ENCODE measurements around the gene FH. TPM values are rescaled to one million over a fixed set of nuclear protein-coding genes. Genes with fewer than 3 reads are reported as not detected.

FH gene
- total RNA-seq, 1 donor = 95.2 TPM

- H3K79me2 ChIP-seq (ENCODE audit: insufficient read depth, low read length) = no peaks in the 10 kb centered on the region
- no peak overlapping the region for H2AFZ ChIP-seq (ENCODE audit: low read length)
- no peak for DNase-seq (ENCODE audit: insufficient read length, low spot score, missing footprints)
- no peak overlapping the region for H3K4me3 ChIP-seq (ENCODE audit: insufficient read depth, low read length)
- no peaks in the 10 kb centered on the region for H3K9me3 ChIP-seq (ENCODE audit: low read depth, low read length)
- H3K27me3 ChIP-seq (ENCODE audit: insufficient read depth, low read length) = no peaks in the 10 kb centered on the region
- H3K4me2 ChIP-seq (ENCODE audit: insufficient read depth, low read length) = no peak overlapping the region
- no peak for TF ChIP-seq CTCF (IDR thresholded peaks at IDR 0.05; ENCODE audit: extremely low read depth, low read depth, low read length)
- H3K36me3 ChIP-seq (ENCODE audit: insufficient read depth, low read length) = no peaks in the 10 kb centered on the region
- no peak overlapping the region for H3K27ac ChIP-seq (ENCODE audit: low read depth, low read length)
- H4K20me1 ChIP-seq (ENCODE audit: insufficient read depth, low read length) = no peaks in the 10 kb centered on the region
- no peaks in the 10 kb centered on the region for H3K4me1 ChIP-seq (ENCODE audit: insufficient read depth, low read length)
These were observed 60.3 kb downstream of the FH start for GRCh38 chr1:241459186-241459802.

GRCh38 chr1:241457421-241457820 lies 62.1 kb downstream of the FH start:
- H3K27ac ChIP-seq (ENCODE audit: low read depth, low read length) = no peak overlapping the region
- H3K4me1 ChIP-seq (ENCODE audit: insufficient read depth, low read length) = no peaks in the 10 kb centered on the region
- no peak for TF ChIP-seq CTCF (IDR thresholded peaks at IDR 0.05; ENCODE audit: extremely low read depth, low read depth, low read length)
- no peaks in the 10 kb centered on the region for H4K20me1 ChIP-seq (ENCODE audit: insufficient read depth, low read length)
- H3K27me3 ChIP-seq (ENCODE audit: insufficient read depth, low read length) = no peaks in the 10 kb centered on the region
- no peaks in the 10 kb centered on the region for H3K9me3 ChIP-seq (ENCODE audit: low read depth, low read length)
- no peak overlapping the region for H3K4me2 ChIP-seq (ENCODE audit: insufficient read depth, low read length)
- H3K36me3 ChIP-seq (ENCODE audit: insufficient read depth, low read length) = no peaks in the 10 kb centered on the region
- DNase-seq (ENCODE audit: insufficient read length, low spot score, missing footprints) = no peak
- H3K4me3 ChIP-seq (ENCODE audit: insufficient read depth, low read length) = no peak overlapping the region
- H3K79me2 ChIP-seq (ENCODE audit: insufficient read depth, low read length) = no peaks in the 10 kb centered on the region
- H2AFZ ChIP-seq (ENCODE audit: low read length) = no peak overlapping the region

- Histone ChIP-seq H4K20me1 (ENCODE audit: insufficient read depth, low read length) (no peaks in the 10 kb centered on the region), H3K9me3 (ENCODE audit: low read depth, low read length) (no peaks in the 10 kb centered on the region), H3K4me2 (ENCODE audit: insufficient read depth, low read length) (no peak overlapping the region), H3K36me3 (ENCODE audit: insufficient read depth, low read length) (no peaks in the 10 kb centered on the region), H3K4me3 (ENCODE audit: insufficient read depth, low read length) (no peak overlapping the region), H3K27ac (ENCODE audit: low read depth, low read length) (no peak overlapping the region), H3K79me2 (ENCODE audit: insufficient read depth, low read length) (no peaks in the 10 kb centered on the region), H2AFZ (ENCODE audit: low read length) (no peak overlapping the region), H3K27me3 (ENCODE audit: insufficient read depth, low read length) (no peaks in the 10 kb centered on the region), H3K4me1 (ENCODE audit: insufficient read depth, low read length) (no peaks in the 10 kb centered on the region)
- no peak for DNase-seq (ENCODE audit: insufficient read length, low spot score, missing footprints)
- no peak for TF ChIP-seq CTCF (IDR thresholded peaks at IDR 0.05; ENCODE audit: extremely low read depth, low read depth, low read length)
These were observed 62.8 kb downstream of the FH start for GRCh38 chr1:241456743-241457142.

DNA sequence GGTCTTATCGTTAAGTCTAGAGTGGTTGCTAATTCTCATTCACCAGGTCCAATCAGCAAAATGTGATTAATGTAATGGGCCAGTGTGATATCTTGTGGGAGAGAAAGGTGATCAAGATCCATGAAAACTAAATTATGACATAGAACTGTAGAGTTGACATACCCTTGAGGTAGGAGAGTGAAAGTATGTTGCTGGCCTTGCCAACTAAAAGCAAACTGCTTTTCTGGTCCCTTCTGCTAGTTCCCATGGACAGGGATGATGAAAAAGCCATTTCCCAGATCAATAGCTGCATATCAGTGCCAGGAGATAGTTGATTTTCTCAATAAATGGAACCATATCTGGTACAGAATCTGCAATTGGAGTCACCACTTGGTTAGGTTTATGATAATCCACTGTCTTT lies 65.8 kb downstream of the FH start:
- Histone ChIP-seq H3K4me2 (ENCODE audit: insufficient read depth, low read length) (no peak overlapping the region), H3K4me1 (ENCODE audit: insufficient read depth, low read length) (no peaks in the 10 kb centered on the region), H2AFZ (ENCODE audit: low read length) (no peak overlapping the region), H3K4me3 (ENCODE audit: insufficient read depth, low read length) (no peak overlapping the region), H3K27me3 (ENCODE audit: insufficient read depth, low read length) (no peaks in the 10 kb centered on the region), H3K27ac (ENCODE audit: low read depth, low read length) (no peak overlapping the region), H3K36me3 (ENCODE audit: insufficient read depth, low read length) (no peaks in the 10 kb centered on the region), H3K9me3 (ENCODE audit: low read depth, low read length) (no peaks in the 10 kb centered on the region), H4K20me1 (ENCODE audit: insufficient read depth, low read length) (no peaks in the 10 kb centered on the region), H3K79me2 (ENCODE audit: insufficient read depth, low read length) (no peaks in the 10 kb centered on the region)
- no peak for DNase-seq (ENCODE audit: insufficient read length, low spot score, missing footprints)
- no peak for TF ChIP-seq CTCF (IDR thresholded peaks at IDR 0.05; ENCODE audit: extremely low read depth, low read depth, low read length)

Measured in osteoblast (primary cell).